GM23248 (cell line): ENCODE results near the gene DARS2. TPM values are rescaled to one million over a fixed set of nuclear protein-coding genes. Genes with fewer than 3 reads are reported as not detected.
A peak's percentile ranks its signal among the peaks of the same experiment; 100 is the strongest.

Experiments used
- DNase-seq: peaks from one replicate; pipeline ENCODE4 v3.0.0-alpha.2; 2015
- H2AFZ ChIP-seq: fragments of 200-600 bp; sonication (generic); 2 replicates; pipeline ENCODE4 v1.6.1; 2016; ENCODE audit warnings: antibody characterized with exemption
- H3F3A ChIP-seq: fragments of 200-600 bp; sonication (generic); 2 replicates; pipeline ENCODE4 v1.6.1; 2016; ENCODE audit warnings: mild to moderate bottlenecking, antibody characterized with exemption, mixed run types; ENCODE audit not compliant: insufficient read depth
- H3K27ac ChIP-seq: fragments of 200-600 bp; sonication (generic); 2 replicates; pipeline ENCODE4 v1.5.1; 2016; ENCODE audit warnings: mild to moderate bottlenecking
- H3K27me3 ChIP-seq: fragments of 200-600 bp; sonication (generic); replicated peaks from 2 replicates; pipeline ENCODE4 v1.6.1; 2016; ENCODE audit warnings: mild to moderate bottlenecking; ENCODE audit not compliant: insufficient read depth
- H3K36me3 ChIP-seq: fragments of 200-600 bp; sonication (generic); 2 replicates; pipeline ENCODE4 v1.6.1; 2016; ENCODE audit warnings: low read depth, mild to moderate bottlenecking
- H3K4me1 ChIP-seq: fragments of 200-600 bp; sonication (generic); 2 replicates; pipeline ENCODE4 v1.6.1; 2016; ENCODE audit warnings: mild to moderate bottlenecking; ENCODE audit not compliant: insufficient read depth
- H3K4me2 ChIP-seq: fragments of 200-600 bp; sonication (generic); one replicate; pipeline ENCODE4 v1.6.1; 2016; ENCODE audit warnings: mild to moderate bottlenecking; ENCODE audit not compliant: unreplicated experiment
- H3K4me3 ChIP-seq: fragments of 200-600 bp; sonication (generic); 2 replicates; pipeline ENCODE4 v1.5.1; 2016; ENCODE audit warnings: mild to moderate bottlenecking
- H3K79me2 ChIP-seq: fragments of 200-600 bp; sonication (generic); 2 replicates; pipeline ENCODE4 v1.6.1; 2016; ENCODE audit warnings: mild to moderate bottlenecking; ENCODE audit not compliant: insufficient read depth
- H3K9ac ChIP-seq: fragments of 200-600 bp; sonication (generic); 2 replicates; pipeline ENCODE4 v1.6.1; 2016; ENCODE audit warnings: mild to moderate bottlenecking
- H3K9me2 ChIP-seq: fragments of 200-600 bp; sonication (generic); 2 replicates; pipeline ENCODE4 v1.6.1; 2016; ENCODE audit warnings: mixed run types, mild to moderate bottlenecking, moderate library complexity; ENCODE audit not compliant: insufficient read depth
- H3K9me3 ChIP-seq: fragments of 200-600 bp; sonication (generic); one replicate; pipeline ENCODE4 v1.6.1; 2017; ENCODE audit warnings: low read depth
- H4K20me1 ChIP-seq: fragments of 200-600 bp; sonication (generic); 2 replicates; pipeline ENCODE4 v1.6.0; 2016; ENCODE audit not compliant: insufficient read depth
- EZH2 ChIP-seq: fragments of 200-600 bp; sonication (generic); IDR thresholded peaks from 2 replicates; pipeline ENCODE4 v1.6.1; 2018; ENCODE audit warnings: antibody characterized with exemption, mild to moderate bottlenecking; ENCODE audit not compliant: insufficient read depth, poor library complexity, severe bottlenecking
- EZH2phosphoT487 ChIP-seq: fragments of 200-600 bp; sonication (generic); IDR thresholded peaks from 2 replicates; pipeline ENCODE4 v1.6.1; 2018; ENCODE audit warnings: antibody characterized with exemption, moderate library complexity, mild to moderate bottlenecking, low read depth; ENCODE audit not compliant: insufficient read depth
- WGBS, 2 experiments: methylation state at CpG; one replicate each; pipeline ENCODE4 v1.1.6; 2015 to 2017; ENCODE audit warnings: low lambda C conversion rate in 2 of 2, low coverage in 1 of 2; ENCODE audit errors: missing lambda C conversion rate in 2 of 2; 5-methylcytosine and 5-hydroxymethylcytosine counted together
- in situ Hi-C: fragments of 300-500 bp; cut with MboI; formaldehyde crosslinking; loops from 2 replicates; pipeline ENCODE4 v1.15.0; 2020
- polyA plus RNA-seq: library from polyadenylated mRNA; unstranded; fragments of >200 nt; fragmentation: Nextera tagmentation; extraction: Ambion mirVana; gene quantifications from 2 replicates; pipeline ENCODE4 v1.2.1, GENCODE V29; 2016
- total RNA-seq: library from RNA; depleted of rRNA; stranded (reverse); fragments of >200 nt; shearing (Covaris generic); gene quantifications from 2 replicates; pipeline ENCODE4 v1.2.3, GENCODE V29; 2014

The DARS2 gene
- total and polyA plus RNA-seq, 2 experiments from 2014 or later, result 11.0 to 14.5 TPM

DNA sequence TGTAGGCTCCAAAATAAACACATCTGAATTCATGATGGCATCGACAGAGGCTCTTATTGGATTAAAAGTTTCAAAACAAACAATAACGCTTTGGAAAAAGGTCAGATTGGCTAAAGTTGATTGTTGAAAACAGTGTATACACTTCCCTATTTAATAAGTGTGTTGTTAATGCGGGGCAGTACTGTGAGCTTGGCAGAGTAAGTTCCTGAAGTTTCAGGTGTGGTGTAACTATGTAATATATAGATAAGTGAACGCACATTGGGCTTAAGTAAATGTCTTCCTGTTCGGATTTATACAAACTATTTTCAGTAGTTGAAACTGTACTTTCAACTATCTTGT lies 44.5 kb downstream of the DARS2 start:
- Histone ChIP-seq H3K36me3 (peaks cover 40% of the 10 kb centered on the region), H2AFZ (peak overlapping the region; percentile 85), H3K27me3 (no peaks in the 10 kb centered on the region), H3K9me3 (no peaks in the 10 kb centered on the region), H3K27ac (peak overlapping the region; percentile 85), H3K9me2 (no peaks in the 10 kb centered on the region), H3K4me3 (peak overlapping the region; percentile 93), H3F3A (peaks cover 50% of the 10 kb centered on the region), H3K4me2 (peak overlapping the region; percentile 94), H4K20me1 (peaks cover 19% of the 10 kb centered on the region), H3K4me1 (peaks cover 26% of the 10 kb centered on the region; the same call in 1 of the 2 replicates), H3K9ac (peak overlapping the region; percentile 94), H3K79me2 (peaks cover 53% of the 10 kb centered on the region)
- no peak for DNase-seq
- 1 to 2% methylated on average over 5 of the region's 5 CpGs for WGBS, 2 experiments
- TF ChIP-seq EZH2phosphoT487 (no peak), EZH2 (no peak)
- in situ Hi-C loops, result no loop called here

DNA sequence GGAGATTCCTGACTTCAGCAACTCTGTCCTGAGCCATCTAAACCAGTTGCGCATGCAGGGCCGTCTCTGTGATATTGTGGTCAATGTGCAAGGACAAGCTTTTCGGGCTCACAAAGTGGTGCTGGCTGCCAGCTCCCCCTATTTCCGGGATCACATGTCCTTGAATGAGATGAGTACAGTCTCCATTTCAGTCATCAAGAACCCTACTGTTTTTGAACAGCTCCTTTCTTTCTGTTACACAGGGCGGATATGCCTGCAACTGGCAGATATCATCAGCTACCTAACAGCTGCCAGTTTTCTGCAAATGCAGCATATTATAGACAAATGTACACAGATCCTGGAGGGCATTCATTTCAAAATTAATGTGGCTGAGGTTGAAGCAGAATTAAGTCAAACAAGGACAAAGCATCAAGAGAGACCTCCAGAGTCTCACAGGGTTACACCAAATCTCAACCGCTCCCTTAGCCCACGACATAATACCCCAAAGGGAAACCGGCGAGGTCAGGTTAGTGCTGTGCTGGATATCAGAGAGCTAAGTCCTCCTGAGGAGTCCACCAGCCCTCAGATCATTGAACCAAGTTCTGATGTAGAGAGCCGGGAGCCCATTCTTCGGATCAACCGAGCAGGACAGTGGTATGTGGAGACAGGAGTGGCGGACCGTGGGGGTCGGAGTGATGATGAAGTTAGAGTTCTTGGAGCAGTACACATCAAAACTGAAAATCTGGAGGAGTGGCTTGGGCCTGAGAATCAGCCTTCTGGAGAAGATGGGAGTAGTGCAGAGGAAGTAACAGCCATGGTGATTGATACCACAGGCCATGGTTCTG lies 46.0 kb downstream of the DARS2 start:
- WGBS, 2 experiments, result 88 to 92% methylated on average over 15 of the region's 15 CpGs
- DNase-seq, result no peak
- Histone ChIP-seq H3K79me2 (peaks cover 47% of the 10 kb centered on the region), H3K4me3 (no peak overlapping the region), H2AFZ (no peak overlapping the region), H3F3A (peaks cover 35% of the 10 kb centered on the region), H3K4me1 (peaks cover 19% of the 10 kb centered on the region; the same call in 1 of the 2 replicates), H3K9me3 (no peaks in the 10 kb centered on the region), H3K27me3 (no peaks in the 10 kb centered on the region), H4K20me1 (peaks cover 16% of the 10 kb centered on the region), H3K9me2 (no peaks in the 10 kb centered on the region), H3K27ac (no peak overlapping the region), H3K4me2 (no peak overlapping the region), H3K9ac (no peak overlapping the region), H3K36me3 (peaks cover 25% of the 10 kb centered on the region)
- TF ChIP-seq EZH2, result no peak
- TF ChIP-seq EZH2phosphoT487, result no peak
- in situ Hi-C loops, result no loop called here

- Histone ChIP-seq H4K20me1 (peaks cover 10% of the 10 kb centered on the region; the same call in 1 of the 2 replicates), H3K36me3 (peaks cover 24% of the 10 kb centered on the region), H3K4me2 (no peak overlapping the region), H3K27me3 (no peaks in the 10 kb centered on the region), H3K4me1 (peaks cover 12% of the 10 kb centered on the region; the same call in 1 of the 2 replicates), H3K27ac (no peak overlapping the region), H3K9me3 (no peaks in the 10 kb centered on the region), H2AFZ (no peak overlapping the region), H3K9ac (no peak overlapping the region), H3K4me3 (no peak overlapping the region), H3K79me2 (peaks cover 41% of the 10 kb centered on the region), H3F3A (peaks cover 29% of the 10 kb centered on the region), H3K9me2 (no peaks in the 10 kb centered on the region)
- in situ Hi-C loops, result no loop called here
- peak; percentile 5 for DNase-seq
- WGBS, 2 experiments, result 99 to 100% methylated on average over 5 of the region's 5 CpGs
- TF ChIP-seq EZH2 (no peak), EZH2phosphoT487 (no peak)
Measured at GRCh38 chr1:173871091-173871490, 46.6 kb downstream of the DARS2 start.

DNA sequence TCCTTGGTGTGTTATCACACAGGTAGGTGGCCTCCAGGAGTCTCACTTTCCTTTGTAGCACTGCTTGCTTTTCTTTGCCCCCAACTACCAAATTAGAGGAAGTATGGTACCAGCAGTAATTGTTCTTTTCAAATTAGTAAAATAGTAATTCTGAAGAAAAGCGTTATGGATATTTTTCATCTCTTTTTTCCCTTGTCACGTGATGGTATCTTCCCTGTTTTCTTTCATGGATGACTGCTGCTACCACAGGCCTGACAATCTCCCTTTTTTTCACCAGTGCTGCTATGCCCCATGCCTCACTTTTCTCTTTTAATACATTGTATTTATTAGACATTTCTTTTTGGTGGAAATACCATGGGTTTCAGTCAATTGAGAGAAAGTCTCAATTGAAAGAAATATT lies 47.0 kb downstream of the DARS2 start:
- Histone ChIP-seq H2AFZ (no peak overlapping the region), H3K4me3 (no peak overlapping the region), H3K36me3 (peaks cover 24% of the 10 kb centered on the region), H3F3A (peaks cover 25% of the 10 kb centered on the region), H3K79me2 (peaks cover 37% of the 10 kb centered on the region), H3K9me2 (no peaks in the 10 kb centered on the region), H4K20me1 (peaks cover 6% of the 10 kb centered on the region; the same call in 1 of the 2 replicates), H3K27me3 (no peaks in the 10 kb centered on the region), H3K4me1 (peaks cover 10% of the 10 kb centered on the region; the same call in 1 of the 2 replicates), H3K9ac (no peak overlapping the region), H3K27ac (no peak overlapping the region), H3K9me3 (no peaks in the 10 kb centered on the region), H3K4me2 (no peak overlapping the region)
- DNase-seq, result no peak
- no peak for TF ChIP-seq EZH2phosphoT487
- TF ChIP-seq EZH2, result no peak
- in situ Hi-C loops, result no loop called here
- WGBS, 2 experiments, result 77 to 81% methylated on average over 2 of the region's 2 CpGs
